Stimulated activated CD4-positive, alpha-beta T cell treated with anti-CD3 and anti-CD28 coated beads, Interleukin-1b, Interleukin-23, amount 100 ng/mL, for 24 hours (primary cell): ENCODE results near the gene PWWP3B.
"Not testable (repeated sequence)": the region's sequence is repeated elsewhere in the genome, so short reads cannot be mapped to it uniquely, and the experiment has no call there.

Source experiments
- DNase-seq, 4 experiments: peaks; one replicate each; pipeline ENCODE4 v3.0.0-alpha.2; 2020; ENCODE audit warnings: low read depth in 4 of 4, low spot score in 1 of 4

The PWWP3B gene

GRCh38 chrX:106168107-106168506, at the start of gene PWWP3B:
PWWP3B (plus strand) TSS chrX:106168305; CDS start chrX:106205433, 37,128 bp downstream.
- no peak for DNase-seq

DNA sequence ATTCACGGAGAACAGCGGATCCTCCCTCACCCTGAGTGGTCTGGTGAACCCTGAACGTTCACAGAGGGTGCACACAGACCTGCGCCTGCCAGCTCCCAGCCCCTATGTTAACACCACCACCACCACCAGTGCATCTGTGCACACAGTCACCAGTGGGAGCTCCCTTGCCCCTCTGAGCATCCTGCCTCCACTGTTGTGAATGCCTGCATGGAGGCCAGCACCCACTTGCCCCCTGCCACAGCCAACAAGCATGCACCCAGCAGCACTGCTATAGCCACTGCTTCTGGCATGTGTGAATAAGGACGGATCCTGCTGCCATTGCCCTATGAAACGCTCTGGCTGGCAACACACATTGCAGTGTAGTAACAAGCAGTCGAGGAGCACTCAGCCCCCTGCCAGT, 29.1 kb upstream of the PWWP3B start:
- no peak for DNase-seq

GRCh38 chrX:106144755-106145639, 23.1 kb upstream of the PWWP3B start:
- no peak for DNase-seq

DNA sequence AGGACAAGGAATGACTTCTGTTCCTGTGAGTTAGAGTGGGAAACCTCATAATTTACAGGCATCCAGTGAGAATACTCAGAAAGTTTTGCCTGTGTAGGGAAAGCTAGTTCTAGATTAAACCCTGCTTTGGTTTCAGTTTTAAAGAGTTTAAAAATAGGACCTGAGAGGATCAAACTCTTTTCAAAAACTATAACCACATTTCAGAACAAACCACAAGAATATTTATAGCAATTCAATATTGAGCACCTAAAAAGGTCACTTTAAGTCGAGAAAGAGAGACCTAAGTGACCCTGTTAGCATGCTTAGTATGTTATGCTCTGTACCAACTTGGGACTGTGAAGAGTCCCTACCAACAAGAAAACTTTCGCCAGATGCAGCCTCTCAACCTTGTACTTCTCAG, 17.4 kb upstream of the PWWP3B start:
- DNase-seq: no peak

GRCh38 chrX:106159861-106160282, 8.2 kb upstream of the PWWP3B start:
- no peak for DNase-seq

DNA sequence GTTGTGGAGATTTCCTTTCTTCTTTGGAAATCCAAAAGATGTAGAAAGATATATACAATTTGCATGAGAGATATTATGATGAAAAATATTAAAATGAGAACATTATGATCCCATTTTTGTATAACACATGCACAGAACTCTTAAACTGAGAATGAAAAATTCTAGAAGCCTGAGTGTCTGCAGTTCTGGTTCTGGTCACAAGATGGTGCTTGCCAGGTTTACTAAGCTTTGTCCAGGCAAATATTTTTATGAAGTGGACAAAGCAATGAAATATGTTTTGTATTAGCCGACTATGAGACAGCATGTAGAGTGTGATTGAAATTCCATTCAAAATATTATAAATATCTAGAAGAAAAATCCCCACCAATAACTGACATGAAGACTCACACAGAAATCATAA, 2.2 kb downstream of the PWWP3B start:
- DNase-seq: no peak

GRCh38 chrX:106171293-106171820, 3.3 kb downstream of the PWWP3B start:
- DNase-seq: no peak

DNA sequence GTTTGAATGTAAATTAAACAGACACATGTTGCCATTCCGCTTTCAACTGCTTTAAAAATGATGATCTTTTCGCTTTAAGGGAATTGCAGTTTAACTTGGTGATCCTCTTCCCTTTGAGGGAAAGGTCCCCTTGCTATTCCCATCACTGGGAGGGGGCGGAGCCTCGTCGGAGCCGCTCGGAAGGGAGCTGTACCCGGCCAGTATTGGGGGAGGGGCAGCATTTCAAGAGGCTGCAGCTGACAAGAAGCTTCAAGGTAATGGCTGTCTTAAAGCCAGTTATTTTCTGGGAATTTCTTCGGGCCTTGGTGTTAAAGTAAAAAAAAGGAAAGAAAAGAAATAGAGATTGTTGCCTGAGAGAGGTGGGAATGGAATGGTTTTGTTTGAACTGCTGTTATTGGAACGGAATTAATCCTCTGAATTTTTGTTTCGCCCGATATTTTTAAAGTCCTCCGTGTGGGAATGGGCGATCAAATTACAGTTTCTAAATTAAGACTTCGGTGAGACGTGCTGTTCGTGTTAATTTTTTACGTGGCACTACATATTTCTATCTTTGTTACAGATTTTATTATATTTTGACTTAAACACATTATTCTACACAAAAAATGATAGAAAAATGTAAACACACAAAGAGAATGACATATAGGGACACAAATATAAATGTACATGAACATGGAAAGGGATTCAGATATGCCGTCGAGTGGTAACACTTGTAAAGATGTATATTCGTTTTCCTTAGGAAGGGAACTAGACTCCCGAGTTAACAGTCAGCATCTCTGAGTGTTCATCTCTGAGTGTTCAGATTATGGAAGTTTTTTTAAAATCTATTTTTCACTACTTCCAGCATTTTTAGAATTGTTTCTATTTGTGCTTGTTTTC, 9.2 kb downstream of the PWWP3B start:
- no peak for DNase-seq

DNA sequence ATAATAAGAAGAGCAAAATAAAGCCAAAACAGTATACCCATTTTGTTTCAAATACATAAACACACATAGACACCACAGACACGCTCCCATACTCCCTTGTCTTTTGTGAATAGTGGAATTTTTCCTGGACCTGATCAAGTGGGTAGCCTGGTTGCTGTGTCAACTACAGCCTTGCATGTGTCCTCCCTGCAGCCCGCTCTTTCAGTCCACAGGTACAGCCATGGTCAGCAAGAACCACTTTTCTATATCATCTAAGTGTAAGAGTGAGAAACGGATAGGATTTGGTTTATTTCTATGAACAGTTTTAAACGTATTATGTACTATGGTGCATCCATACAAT, 9.8 kb downstream of the PWWP3B start:
- DNase-seq: no peak

DNA sequence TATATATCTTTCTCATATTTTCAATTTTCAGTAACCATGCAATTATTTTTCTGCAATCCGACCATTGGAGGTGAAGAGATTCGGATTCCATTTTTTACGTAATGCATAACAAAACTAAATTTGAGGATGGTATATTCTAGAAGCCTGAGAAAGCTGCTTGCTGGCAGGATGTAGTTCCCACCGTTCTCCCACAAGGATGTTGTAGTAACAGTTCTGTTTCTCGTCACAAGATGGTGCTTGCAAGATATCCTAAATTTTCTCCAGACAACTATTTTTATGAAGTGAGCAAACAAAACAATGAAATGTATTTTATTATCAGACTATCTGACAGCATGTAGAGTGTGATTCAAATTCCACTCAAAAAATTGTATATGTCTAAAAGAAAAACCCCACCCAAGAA, 10.7 kb downstream of the PWWP3B start:
- DNase-seq: no peak

DNA sequence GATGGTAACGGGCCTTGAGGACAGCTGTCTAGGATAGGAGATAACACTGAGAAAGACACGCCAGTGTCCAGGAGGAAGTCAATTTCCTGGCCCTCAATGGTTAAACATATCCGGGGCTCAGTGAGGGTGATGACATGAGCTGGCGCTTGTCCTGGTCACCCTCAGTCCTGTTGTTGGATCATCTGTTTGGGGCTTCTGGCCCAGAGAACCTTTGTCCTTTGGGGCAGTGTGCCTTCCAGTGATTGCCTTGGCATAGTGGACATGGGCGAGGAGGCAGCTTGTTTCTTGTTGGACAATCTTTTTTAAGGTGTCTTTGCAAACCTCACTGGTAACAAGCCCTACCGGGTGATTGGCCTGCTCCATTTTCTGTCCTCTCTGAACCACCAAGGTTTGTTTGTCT, 15.6 kb downstream of the PWWP3B start:
- DNase-seq: not testable (repeated sequence)

GRCh38 chrX:106201502-106202178, 33.5 kb downstream of the PWWP3B start:
- DNase-seq: no peak

DNA sequence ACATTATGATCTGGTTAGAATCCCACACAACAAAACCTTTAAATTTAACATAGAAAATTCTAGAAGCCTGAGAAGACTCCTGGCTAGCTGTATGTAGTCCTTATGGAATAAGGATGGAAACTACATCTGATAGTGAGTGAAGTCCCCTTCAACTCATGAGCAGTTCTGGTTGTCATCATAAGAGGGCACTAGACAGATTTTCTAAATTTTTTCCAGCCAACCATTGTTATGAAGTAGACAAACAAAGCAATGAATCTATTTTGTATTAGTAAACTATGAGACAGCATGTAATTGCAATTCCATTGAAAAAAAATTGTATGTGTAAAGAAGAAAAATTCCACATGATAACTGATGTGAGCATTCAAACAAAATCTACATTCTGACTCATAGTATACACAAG, 35.2 kb downstream of the PWWP3B start:
- DNase-seq: no peak

GRCh38 chrX:106208154-106208553, 40.0 kb downstream of the PWWP3B start:
- DNase-seq: no peak
